Psoas muscle (tissue), 8 donors: ENCODE data around the gene DCHS1. TPM values are rescaled to one million over a fixed set of nuclear protein-coding genes. Genes with fewer than 3 reads are reported as not detected.

Experiments
- ATAC-seq, 4 donors: fragments of 200-7000 bp; cut with Tn5 transposase; one replicate each; pipeline ENCODE4 v1.9.1; 2020; ENCODE audit warnings: moderate library complexity in 3 of 4, mild to moderate bottlenecking in 2 of 4
- DNase-seq, 2 donors: peaks; one replicate each; pipeline ENCODE4 v3.0.0-alpha.2; 2020
- H3K27ac ChIP-seq: fragments of 200-600 bp; one replicate; pipeline ENCODE4 v1.8.0; 2022
- H3K27me3 ChIP-seq, 3 donors: fragments of 200-600 bp in 1 of 3; one replicate each; pipeline versions ENCODE4 v1.6.1 to v1.8.0; 2013 to 2022; ENCODE audit warnings: low read length in 2 of 3, mild to moderate bottlenecking in 2 of 3, moderate library complexity in 1 of 3; ENCODE audit not compliant: insufficient read depth in 3 of 3
- H3K36me3 ChIP-seq, 2 donors: fragments of 200-600 bp in 1 of 2; one replicate each; pipeline versions ENCODE4 v1.6.1 to v1.8.0; 2013 to 2022; ENCODE audit warnings: low read depth in 1 of 2, mild to moderate bottlenecking in 1 of 2, moderate library complexity in 1 of 2; ENCODE audit not compliant: insufficient read depth in 1 of 2
- H3K4me1 ChIP-seq: fragments of 200-600 bp; one replicate; pipeline ENCODE4 v1.8.0; 2022
- H3K4me3 ChIP-seq: fragments of 200-600 bp; one replicate; pipeline ENCODE4 v1.8.0; 2022; ENCODE audit warnings: mild to moderate bottlenecking
- H3K9me3 ChIP-seq: fragments of 200-600 bp; one replicate; pipeline ENCODE4 v1.8.0; 2022
- CTCF ChIP-seq: fragments of 200-600 bp; IDR thresholded peaks from one replicate; pipeline ENCODE4 v1.8.0; 2022; ENCODE audit warnings: antibody characterized with exemption
- WGBS, 3 donors: extraction: QIAGEN DNeasy Blood & Tissue Kit; methylation state at CpG; one replicate each; pipeline versions ENCODE4 v1.1.6 to v1.1.7; 2013; 5-methylcytosine and 5-hydroxymethylcytosine counted together
- intact Hi-C, 2 donors: fragments of 100-400 bp; cut with DNase I; formaldehyde crosslinking; loops; one replicate each; pipeline versions ENCODE4 v1.11.0 to v1.14.2; 2022
- polyA plus RNA-seq, 3 donors: library from polyadenylated mRNA; stranded (reverse); fragments of 200-250 nt; gene quantifications; one replicate each; pipeline ENCODE4 v1.2.3, GENCODE V29; 2013
- total RNA-seq, 4 donors: library from RNA; stranded (reverse); fragmentation: NEBNext Ultra II Directional in 2 of 4; extraction: Animal tissue kit (Norgen Biotek cat#: 25700) in 2 of 4; gene quantifications; one replicate each; pipeline versions ENCODE4 v1.2.1 to v1.2.4, GENCODE V29; 2021 to 2023
- donor health status: healthy with polysubstance abuse.
- donor health status: DM: no; HTN: no; CAD: no; lungs with moderate emphysema.
- donor health status: Bipolar disorder and iron deficiency.
- donor health status: healthy.
- donor health status: DM: yes; HTN: yes; CAD: no.
- donor health status: DM: no; HTN: no; CAD: no.
- donor health status: DM: no; HTN: no; CAD: no.
- donor health status: DM: yes; HTN: yes; CAD: no.

DCHS1 gene
- total and polyA plus RNA-seq, 7 donors = 0.98 to 7.2 (median 3.2) TPM

- H3K4me1 ChIP-seq = peaks cover 8% of the 10 kb centered on the region
- H3K9me3 ChIP-seq = no peaks in the 10 kb centered on the region
- DNase-seq (no peak), ATAC-seq (no peak)
- TF ChIP-seq CTCF = no peak
- no peak overlapping the region for H3K4me3 ChIP-seq
- no peak overlapping the region for H3K27ac ChIP-seq
- intact Hi-C loops = no loop called here
- H3K36me3 ChIP-seq = peaks cover 0 to 9% of the 10 kb centered on the region in 2 donors
- peaks cover 0 to 5% (median 0%) of the 10 kb centered on the region in 3 donors for H3K27me3 ChIP-seq
- 90 to 94% (median 91%) methylated on average over 7 of the region's 7 CpGs for WGBS, 3 donors
Measured at GRCh38 chr11:6642957-6643356, 12.7 kb downstream of the DCHS1 start.

- Histone ChIP-seq H3K4me1 (peaks cover 4% of the 10 kb centered on the region), H3K27me3 (no peaks in the 10 kb centered on the region), H3K36me3 (peaks cover 0 to 9% of the 10 kb centered on the region in 2 donors), H3K4me3 (no peak overlapping the region), H3K27ac (no peak overlapping the region), H3K9me3 (no peaks in the 10 kb centered on the region)
- no peak for TF ChIP-seq CTCF
- ATAC-seq (no peak), DNase-seq (no peak)
- intact Hi-C loops = no loop called here
- WGBS, 3 donors = 63 to 79% (median 64%) methylated on average over 26 of the region's 26 CpGs
Measured at GRCh38 chr11:6640985-6641701, 14.5 kb downstream of the DCHS1 start.

GRCh38 chr11:6640036-6640984 is 15.3 kb downstream of the DCHS1 start:
- Histone ChIP-seq H3K4me3 (no peak overlapping the region), H3K36me3 (peaks cover 0 to 9% of the 10 kb centered on the region in 2 donors), H3K9me3 (no peaks in the 10 kb centered on the region), H3K4me1 (peaks cover 4% of the 10 kb centered on the region), H3K27me3 (no peaks in the 10 kb centered on the region), H3K27ac (no peak overlapping the region)
- intact Hi-C loops = no loop called here
- no peak for TF ChIP-seq CTCF
- ATAC-seq (no peak), DNase-seq (no peak)
- 94 to 95% (median 94%) methylated on average over 36 of the region's 36 CpGs for WGBS, 3 donors

GRCh38 chr11:6638429-6638828 is 17.2 kb downstream of the DCHS1 start:
- intact Hi-C loops = no loop called here
- Histone ChIP-seq H3K9me3 (no peaks in the 10 kb centered on the region), H3K4me3 (no peak overlapping the region), H3K27me3 (no peaks in the 10 kb centered on the region), H3K27ac (no peak overlapping the region), H3K36me3 (peaks cover 0 to 9% of the 10 kb centered on the region in 2 donors), H3K4me1 (peaks cover 4% of the 10 kb centered on the region)
- WGBS, 3 donors = 52 to 58% (median 58%) methylated on average over 4 of the region's 4 CpGs
- no peak for TF ChIP-seq CTCF
- DNase-seq = no peak
- ATAC-seq = no peak
